ENCODE results near the gene RARB. TPM values are rescaled to one million over a fixed set of nuclear protein-coding genes. Genes with fewer than 3 reads are reported as not detected.

The RARB gene
- total RNA-seq, 1 experiment from 2014 or later = 0.24 TPM

DNA sequence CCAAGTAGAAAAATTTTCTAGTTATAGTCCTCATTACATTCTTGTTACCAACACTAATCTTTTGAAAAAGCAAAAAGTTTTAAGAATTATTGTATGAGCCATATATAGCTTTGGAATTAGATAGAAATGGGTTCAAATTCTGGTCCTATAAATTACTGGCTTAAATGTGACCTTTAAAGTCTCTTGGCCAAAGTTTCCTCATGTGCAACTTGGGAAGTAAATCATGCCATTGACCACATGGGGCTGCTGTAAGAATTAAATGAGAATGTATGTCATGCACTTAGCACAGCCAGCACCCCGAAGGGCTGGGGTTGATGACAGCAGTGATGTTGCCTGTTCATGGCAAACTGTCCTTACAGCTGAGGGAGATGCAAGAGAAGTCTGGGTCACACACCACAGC, 128.4 kb downstream of the RARB start:
- no TSS peak for BruUV-seq (replicated peaks)
- no peak for TF ChIP-seq EZH2 (IDR thresholded peaks at IDR 0.05; ENCODE audit: borderline replicate concordance, low read depth, low read length, poor library complexity, severe bottlenecking)
- TF ChIP-seq, protein P1, sequence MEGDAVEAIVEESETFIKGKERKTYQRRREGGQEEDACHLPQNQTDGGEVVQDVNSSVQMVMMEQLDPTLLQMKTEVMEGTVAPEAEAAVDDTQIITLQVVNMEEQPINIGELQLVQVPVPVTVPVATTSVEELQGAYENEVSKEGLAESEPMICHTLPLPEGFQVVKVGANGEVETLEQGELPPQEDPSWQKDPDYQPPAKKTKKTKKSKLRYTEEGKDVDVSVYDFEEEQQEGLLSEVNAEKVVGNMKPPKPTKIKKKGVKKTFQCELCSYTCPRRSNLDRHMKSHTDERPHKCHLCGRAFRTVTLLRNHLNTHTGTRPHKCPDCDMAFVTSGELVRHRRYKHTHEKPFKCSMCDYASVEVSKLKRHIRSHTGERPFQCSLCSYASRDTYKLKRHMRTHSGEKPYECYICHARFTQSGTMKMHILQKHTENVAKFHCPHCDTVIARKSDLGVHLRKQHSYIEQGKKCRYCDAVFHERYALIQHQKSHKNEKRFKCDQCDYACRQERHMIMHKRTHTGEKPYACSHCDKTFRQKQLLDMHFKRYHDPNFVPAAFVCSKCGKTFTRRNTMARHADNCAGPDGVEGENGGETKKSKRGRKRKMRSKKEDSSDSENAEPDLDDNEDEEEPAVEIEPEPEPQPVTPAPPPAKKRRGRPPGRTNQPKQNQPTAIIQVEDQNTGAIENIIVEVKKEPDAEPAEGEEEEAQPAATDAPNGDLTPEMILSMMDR (conservative IDR thresholded peaks at IDR 0.05; ENCODE audit: low read depth, low read length) = no peak
- ChIA-PET CTCF (no interaction called here), POLR2A (ENCODE audit: low non-redundant PET) (no interaction called here)
- no peaks in the 10 kb centered on the region for H3K36me3 ChIP-seq (ENCODE audit: insufficient read depth, low read length, poor library complexity, severe bottlenecking)
- H3K27ac ChIP-seq (ENCODE audit: low read depth, low read length, poor library complexity, severe bottlenecking) = no peak overlapping the region
- no peaks in the 10 kb centered on the region for H3K9me3 ChIP-seq (ENCODE audit: low read depth, low read length, poor library complexity, severe bottlenecking)
- DNase-seq (ENCODE audit: low spot score) = no peak
- H3K27me3 ChIP-seq (replicated peaks; ENCODE audit: insufficient read depth, low read depth, low read length, poor library complexity) = no peaks in the 10 kb centered on the region
- intact Hi-C loops (cut with micrococcal nuclease; ENCODE audit: unreplicated experiment) = no loop called here
- H3K4me3 ChIP-seq (ENCODE audit: low read depth, low read length, poor library complexity, severe bottlenecking) = no peak overlapping the region
- no peaks in the 10 kb centered on the region for H3K4me1 ChIP-seq (ENCODE audit: insufficient read depth, low read length, poor library complexity, severe bottlenecking)

DNA sequence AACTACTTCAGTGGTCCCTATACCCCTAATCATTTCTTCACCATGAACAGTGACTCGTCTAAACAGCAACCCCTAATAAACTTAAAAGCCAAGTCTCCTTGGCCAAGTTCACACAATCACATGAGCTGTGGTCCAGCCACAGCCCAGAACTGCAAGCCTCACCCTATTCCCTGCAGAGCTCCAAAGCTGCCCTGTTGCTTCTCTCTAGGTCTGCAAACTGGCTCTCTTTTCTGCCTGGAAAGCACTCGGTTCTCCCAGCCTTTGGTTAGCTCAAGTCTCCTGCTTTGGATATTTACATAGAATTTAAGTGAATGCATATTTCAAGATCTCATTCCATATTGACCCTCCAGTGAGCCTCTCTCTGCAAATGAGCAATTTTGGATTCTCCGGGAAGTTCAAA, 129.6 kb downstream of the RARB start:
- no peak for DNase-seq (ENCODE audit: low spot score)
- Histone ChIP-seq H3K27ac (ENCODE audit: low read depth, low read length, poor library complexity, severe bottlenecking) (no peak overlapping the region), H3K9me3 (ENCODE audit: low read depth, low read length, poor library complexity, severe bottlenecking) (no peaks in the 10 kb centered on the region), H3K4me3 (ENCODE audit: low read depth, low read length, poor library complexity, severe bottlenecking) (no peak overlapping the region), H3K36me3 (ENCODE audit: insufficient read depth, low read length, poor library complexity, severe bottlenecking) (no peaks in the 10 kb centered on the region), H3K4me1 (ENCODE audit: insufficient read depth, low read length, poor library complexity, severe bottlenecking) (no peaks in the 10 kb centered on the region), H3K27me3 (replicated peaks; ENCODE audit: insufficient read depth, low read depth, low read length, poor library complexity) (no peaks in the 10 kb centered on the region)
- POLR2A ChIA-PET (ENCODE audit: low non-redundant PET) = no interaction called here
- BruUV-seq (replicated peaks) = no TSS peak
- TF ChIP-seq EZH2 (IDR thresholded peaks at IDR 0.05; ENCODE audit: borderline replicate concordance, low read depth, low read length, poor library complexity, severe bottlenecking) = no peak
- TF ChIP-seq, protein P1 (conservative IDR thresholded peaks at IDR 0.05; ENCODE audit: low read depth, low read length) = no peak
- CTCF ChIA-PET = no interaction called here
- intact Hi-C loops (cut with micrococcal nuclease; ENCODE audit: unreplicated experiment) = no loop called here

DNA sequence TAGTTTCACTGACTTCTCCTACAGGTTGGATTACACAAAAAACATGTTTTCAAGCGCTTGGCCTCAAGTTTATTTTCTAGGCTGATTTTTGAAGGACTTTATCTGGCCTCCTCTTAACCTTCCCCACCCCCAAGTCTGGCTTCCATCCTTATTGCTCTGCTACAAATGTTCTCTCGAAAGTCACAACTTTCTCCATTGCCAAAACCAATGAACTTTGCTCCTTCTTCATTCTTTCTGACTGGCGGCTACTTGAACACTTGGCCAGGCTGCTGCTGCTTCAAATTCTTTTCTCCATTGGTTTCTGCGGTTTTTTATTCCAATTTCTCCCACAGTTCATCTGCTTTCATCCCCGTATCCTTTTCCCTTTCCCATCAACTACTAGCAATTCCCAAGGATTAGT, 130.1 kb downstream of the RARB start:
- CTCF ChIA-PET = no interaction called here
- intact Hi-C loops (cut with micrococcal nuclease; ENCODE audit: unreplicated experiment) = no loop called here
- BruUV-seq (replicated peaks) = no TSS peak

More for the DNA sequence above, 130.1 kb downstream of the RARB start:
- no peak overlapping the region for H3K4me3 ChIP-seq (ENCODE audit: low read depth, low read length, poor library complexity, severe bottlenecking)
- POLR2A ChIA-PET (ENCODE audit: low non-redundant PET) = no interaction called here
- H3K9me3 ChIP-seq (ENCODE audit: low read depth, low read length, poor library complexity, severe bottlenecking) = no peaks in the 10 kb centered on the region
- H3K27me3 ChIP-seq (replicated peaks; ENCODE audit: insufficient read depth, low read depth, low read length, poor library complexity) = no peaks in the 10 kb centered on the region
- DNase-seq (ENCODE audit: low spot score) = no peak
- no peak overlapping the region for H3K27ac ChIP-seq (ENCODE audit: low read depth, low read length, poor library complexity, severe bottlenecking)
- H3K4me1 ChIP-seq (ENCODE audit: insufficient read depth, low read length, poor library complexity, severe bottlenecking) = no peaks in the 10 kb centered on the region
- no peaks in the 10 kb centered on the region for H3K36me3 ChIP-seq (ENCODE audit: insufficient read depth, low read length, poor library complexity, severe bottlenecking)
- TF ChIP-seq EZH2 (IDR thresholded peaks at IDR 0.05; ENCODE audit: borderline replicate concordance, low read depth, low read length, poor library complexity, severe bottlenecking) = no peak
- TF ChIP-seq, protein P1 (conservative IDR thresholded peaks at IDR 0.05; ENCODE audit: low read depth, low read length) = no peak
